Iris pigment epithelial cell (primary cell): Measurements from ENCODE around the gene QPRT.
A peak's percentile ranks its signal among the peaks of the same experiment; 100 is the strongest.
"Not testable (repeated sequence)": the region's sequence is repeated elsewhere in the genome, so short reads cannot be mapped to it uniquely, and the experiment has no call there.

Source experiments
- DNase-seq: peaks from one replicate; pipeline ENCODE4 v3.0.0-alpha.2; 2011; ENCODE audit warnings: low read depth

Gene QPRT

DNA sequence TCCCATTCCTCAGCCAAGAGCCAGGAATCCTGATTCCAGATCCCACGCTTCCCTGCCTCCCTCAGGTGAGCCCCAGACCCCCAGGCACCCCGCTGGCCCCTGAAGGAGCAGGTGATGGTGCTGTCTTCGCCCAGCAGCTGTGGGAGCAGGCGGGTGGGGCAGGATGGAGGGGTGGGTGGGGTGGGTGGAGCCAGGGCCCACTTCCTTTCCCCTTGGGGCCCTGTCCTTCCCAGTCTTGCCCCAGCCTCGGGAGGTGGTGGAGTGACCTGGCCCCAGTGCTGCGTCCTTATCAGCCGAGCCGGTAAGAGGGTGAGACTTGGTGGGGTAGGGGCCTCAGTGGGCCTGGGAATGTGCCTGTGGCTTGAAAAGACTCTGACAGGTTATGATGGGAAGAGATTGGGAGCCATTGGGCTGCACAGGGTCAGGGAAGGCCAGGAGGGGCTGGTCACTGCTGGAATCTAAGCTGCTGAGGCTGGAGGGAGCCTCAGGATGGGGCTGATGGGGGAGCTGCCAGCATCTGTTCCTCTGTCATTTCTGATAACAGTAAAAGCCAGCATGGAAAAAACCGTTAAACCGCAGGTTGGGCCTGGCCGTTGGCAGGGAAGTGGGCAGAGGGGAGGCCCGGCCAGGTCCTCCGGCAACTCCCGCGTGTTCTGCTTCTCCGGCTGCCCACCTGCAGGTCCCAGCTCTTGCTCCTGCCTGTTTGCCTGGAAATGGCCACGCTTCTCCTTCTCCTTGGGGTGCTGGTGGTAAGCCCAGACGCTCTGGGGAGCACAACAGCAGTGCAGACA lies 15.8 kb upstream of the QPRT start, which contains the start of gene SPN:
Gene SPN (plus strand): TSS at position 232 of the 791 bp plus-strand sequence. CDS start 482 bp downstream, at position 714.
- no peak for DNase-seq

DNA sequence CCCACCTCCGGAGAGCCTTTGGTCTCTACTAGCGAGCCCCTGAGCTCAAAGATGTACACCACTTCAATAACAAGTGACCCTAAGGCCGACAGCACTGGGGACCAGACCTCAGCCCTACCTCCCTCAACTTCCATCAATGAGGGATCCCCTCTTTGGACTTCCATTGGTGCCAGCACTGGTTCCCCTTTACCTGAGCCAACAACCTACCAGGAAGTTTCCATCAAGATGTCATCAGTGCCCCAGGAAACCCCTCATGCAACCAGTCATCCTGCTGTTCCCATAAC lies 15.2 kb upstream of the QPRT start:
- no peak for DNase-seq

DNA sequence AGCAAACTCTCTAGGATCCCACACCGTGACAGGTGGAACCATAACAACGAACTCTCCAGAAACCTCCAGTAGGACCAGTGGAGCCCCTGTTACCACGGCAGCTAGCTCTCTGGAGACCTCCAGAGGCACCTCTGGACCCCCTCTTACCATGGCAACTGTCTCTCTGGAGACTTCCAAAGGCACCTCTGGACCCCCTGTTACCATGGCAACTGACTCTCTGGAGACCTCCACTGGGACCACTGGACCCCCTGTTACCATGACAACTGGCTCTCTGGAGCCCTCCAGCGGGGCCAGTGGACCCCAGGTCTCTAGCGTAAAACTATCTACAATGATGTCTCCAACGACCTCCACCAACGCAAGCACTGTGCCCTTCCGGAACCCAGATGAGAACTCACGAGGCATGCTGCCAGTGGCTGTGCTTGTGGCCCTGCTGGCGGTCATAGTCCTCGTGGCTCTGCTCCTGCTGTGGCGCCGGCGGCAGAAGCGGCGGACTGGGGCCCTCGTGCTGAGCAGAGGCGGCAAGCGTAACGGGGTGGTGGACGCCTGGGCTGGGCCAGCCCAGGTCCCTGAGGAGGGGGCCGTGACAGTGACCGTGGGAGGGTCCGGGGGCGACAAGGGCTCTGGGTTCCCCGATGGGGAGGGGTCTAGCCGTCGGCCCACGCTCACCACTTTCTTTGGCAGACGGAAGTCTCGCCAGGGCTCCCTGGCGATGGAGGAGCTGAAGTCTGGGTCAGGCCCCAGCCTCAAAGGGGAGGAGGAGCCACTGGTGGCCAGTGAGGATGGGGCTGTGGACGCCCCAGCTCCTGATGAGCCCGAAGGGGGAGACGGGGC lies 14.7 kb upstream of the QPRT start:
- no peak for DNase-seq

DNA sequence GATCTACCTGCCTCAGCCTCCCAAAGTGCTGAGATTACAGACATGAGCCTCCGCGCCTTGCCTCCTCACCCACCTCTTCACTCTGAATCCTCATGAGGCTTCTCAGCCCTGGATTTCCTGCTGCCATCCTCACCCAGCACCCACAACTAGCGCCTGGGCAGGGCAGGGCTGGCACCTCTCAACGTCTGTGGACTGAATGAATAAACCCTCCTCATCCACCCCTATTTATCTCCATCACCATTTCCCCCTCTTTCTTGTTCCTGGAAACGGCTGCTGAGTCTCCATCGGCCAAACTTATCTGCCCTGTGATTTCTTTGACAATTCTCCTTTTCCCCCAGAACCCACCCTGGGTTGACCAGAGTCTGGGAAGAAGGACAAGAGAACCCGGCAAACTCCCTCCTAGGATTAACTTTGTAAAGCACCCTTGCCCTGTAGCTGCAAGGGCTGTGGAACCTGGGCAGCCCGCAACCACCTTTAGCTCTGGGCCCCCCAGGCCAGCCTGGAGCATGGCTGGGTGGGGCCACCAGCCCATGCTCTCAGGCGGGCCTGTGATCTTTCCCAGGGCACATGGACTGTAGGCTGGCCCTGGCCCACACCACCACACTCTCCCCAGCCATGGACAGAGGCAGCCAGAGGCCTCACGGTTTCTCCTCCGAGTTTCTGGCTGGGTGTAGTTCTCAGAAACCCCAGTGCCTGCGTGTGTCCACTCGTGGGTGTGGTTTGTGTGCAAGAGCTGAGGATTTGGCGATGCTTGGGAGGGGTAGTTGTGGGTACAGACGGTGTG lies 13.5 kb upstream of the QPRT start:
- no peak for DNase-seq

DNA sequence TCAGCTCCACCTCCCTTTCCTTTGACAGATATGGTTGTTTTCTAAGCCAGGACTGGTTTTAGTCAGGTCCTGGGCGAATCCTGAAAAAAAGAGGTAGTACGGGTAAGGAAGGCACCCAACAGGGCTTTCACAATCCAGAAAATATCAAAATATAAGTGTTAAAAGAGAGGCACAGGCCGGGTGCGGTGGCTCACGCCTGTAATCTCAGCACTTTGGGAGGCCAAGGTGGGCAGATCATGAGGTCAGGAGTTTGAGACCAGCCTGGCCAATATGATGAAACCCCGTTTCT lies 11.7 kb upstream of the QPRT start:
- not testable (repeated sequence) for DNase-seq

DNA sequence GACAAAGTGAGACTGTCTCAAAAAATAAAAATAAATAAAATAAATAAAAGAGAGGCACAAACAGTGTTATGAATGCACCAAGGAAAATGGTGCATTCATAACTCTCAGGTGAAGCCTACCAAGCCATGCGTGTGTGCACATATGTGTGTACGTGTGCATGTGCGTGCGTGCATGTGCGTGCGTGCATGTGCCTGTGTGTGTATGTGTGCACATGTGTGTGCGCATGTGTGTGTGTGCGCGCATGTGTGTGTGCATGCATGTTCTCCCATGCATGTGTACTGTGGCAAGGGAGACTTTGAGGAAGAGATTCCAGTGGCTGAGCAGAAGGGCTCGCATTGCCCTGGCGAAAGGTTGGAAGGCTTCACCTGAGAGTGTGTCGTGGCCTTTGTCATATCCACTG lies 11.2 kb upstream of the QPRT start:
- DNase-seq, result no peak

DNA sequence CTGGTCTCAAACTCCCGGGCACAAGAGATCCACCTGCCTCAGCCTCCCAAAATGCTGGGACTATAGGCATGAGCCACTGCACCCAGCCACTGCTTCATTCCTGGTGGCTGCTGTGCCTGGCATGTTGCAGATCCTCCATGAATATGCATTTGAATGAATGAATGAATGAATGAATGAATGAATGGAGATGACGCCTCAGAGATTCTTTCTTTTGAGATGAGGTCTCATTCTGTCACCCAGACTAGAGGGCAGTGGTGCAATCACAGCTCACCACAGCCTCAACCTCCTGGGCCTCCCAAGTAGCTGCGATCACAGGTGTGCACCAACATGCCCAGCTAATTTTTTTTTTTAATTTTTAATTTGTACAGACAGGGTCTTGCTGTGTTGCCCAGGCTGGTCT lies 10.7 kb upstream of the QPRT start:
- DNase-seq, result no peak

DNA sequence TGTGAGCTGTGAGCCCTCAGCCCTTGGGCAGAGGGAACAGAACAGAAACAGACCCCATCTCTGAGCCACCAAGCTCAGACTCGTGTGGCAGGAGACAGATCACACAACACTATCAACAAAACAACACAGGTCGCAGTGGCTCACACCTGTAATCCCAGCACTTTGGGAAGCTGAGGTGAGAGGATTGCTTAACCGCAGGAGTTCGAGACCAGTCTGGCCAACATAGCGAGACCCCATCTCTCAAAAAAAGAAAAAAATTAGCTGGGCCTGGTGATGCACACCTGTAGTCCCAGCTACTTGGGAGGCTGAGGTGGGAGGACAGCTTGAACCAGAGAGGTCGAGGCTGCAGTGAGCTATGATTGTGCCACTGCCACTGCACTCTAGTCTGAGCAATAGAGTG lies 5.5 kb upstream of the QPRT start:
- DNase-seq, result no peak

DNA sequence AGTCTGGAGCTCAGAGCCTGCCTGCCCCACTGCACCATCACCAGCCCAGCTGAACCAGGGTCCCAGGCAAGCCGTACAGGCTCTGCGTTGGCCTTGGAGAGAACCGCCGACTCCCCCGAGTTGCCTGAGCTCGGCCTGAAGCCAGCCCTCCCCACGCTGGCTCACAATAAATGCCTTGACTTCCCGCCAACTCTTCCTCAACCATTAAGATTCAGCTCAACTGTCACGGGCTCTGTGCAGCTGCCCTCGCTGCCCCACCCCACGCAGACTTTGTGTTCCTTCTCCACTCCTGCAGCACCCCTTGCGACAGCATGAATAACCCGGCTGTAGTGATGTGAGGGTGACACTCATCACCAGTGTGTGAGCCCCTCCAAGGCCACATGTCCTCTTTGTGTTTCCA lies 4.8 kb upstream of the QPRT start:
- peak; percentile 54 for DNase-seq

DNA sequence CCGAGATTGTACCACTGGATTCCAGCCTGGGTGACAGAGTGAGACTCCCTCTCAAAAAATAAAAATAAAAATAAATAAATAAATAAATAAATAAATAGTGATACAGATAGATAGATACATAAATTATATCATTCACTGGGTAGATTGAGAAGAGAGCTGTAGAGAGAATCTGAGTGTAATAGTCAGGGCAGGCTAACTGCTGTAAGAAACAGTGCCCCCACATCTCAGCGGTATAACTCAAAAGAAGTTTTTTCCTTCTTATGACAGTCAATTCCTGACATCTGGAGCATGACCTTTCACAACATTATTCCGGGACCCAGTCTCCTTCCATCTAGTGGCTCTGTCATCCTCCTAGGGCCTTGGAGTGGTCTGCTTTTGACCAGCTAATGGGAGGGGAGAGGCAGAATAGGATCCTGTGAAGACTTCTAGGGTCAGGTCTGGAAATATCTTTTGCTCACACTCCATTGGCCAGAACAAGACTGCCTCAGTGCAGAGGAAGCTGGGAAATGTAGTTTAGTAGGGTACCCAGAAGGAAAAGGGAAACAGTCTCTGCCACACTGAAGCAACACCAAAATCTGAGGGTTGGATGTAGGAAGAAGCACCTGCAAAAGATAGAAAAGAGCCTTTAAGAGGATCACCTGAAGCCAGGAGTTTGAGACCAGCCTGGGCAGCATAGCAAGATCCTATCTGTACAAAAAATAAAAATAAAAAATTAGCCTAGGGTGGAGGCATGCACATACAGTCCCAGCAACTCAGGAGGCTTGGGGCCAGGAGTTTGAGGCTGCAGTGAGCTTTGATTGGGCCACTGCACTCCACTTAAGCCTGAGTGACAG lies 3.0 kb upstream of the QPRT start:
- DNase-seq, result peak; percentile 42

DNA sequence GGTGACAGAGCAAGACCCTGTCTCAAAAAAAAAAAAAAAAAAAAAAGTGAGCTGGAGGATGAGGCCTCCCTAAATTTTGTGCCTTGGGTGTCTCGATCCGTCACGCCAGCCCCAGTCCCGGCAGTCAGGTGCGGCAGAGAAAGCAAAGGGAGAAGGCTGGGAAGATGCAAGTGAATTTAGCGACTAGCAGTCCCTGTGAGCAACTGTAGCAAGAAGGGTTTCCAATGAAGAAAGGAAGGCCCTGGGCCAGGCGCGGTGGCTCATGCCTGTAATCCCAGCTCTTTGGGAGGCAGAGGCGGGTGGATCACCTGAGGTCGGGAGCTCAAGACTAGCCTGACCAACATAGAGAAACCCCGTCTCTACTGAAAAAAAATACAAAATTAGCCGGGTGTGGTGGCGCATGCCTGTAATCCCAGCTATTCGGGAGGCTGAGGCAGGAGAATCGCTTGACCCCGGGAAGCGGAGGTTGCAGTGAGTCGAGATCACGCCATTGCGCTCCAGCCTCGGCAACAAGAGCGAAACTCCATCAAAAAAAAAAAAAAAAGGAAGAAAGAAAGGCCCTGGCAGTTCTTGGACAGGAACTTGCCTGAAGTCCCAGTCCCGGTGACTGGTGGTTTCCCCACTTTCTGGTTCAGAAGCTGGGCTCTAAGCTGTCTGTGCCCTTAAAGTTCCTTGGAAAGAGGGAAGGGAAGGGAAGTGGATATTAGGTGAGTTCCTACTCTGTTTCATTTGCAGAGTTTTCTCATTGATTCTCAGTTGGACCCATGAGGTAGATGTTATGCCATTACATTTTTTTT lies 1.8 kb upstream of the QPRT start:
- no peak for DNase-seq

DNA sequence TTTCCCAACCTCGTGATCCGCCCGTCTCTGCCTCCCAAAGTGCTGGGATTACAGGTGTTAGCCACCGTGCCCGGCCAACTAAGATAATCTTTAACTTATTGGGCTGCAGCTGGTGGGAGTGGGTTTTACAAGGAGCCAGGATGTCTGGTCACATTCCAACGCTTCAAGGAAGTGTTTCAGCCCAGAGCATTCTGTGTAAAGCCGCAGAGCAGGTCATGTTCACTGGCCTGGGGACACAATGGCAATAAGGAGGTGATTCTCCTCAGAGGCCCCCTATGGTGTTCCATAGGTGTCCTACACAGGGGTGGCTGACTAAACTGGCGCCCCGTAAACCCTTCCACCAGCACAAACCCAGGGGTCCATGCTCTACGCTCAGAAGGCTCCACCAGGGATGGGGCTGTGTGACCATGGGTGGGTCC lies 1.2 kb downstream of the QPRT start:
- no peak for DNase-seq

DNA sequence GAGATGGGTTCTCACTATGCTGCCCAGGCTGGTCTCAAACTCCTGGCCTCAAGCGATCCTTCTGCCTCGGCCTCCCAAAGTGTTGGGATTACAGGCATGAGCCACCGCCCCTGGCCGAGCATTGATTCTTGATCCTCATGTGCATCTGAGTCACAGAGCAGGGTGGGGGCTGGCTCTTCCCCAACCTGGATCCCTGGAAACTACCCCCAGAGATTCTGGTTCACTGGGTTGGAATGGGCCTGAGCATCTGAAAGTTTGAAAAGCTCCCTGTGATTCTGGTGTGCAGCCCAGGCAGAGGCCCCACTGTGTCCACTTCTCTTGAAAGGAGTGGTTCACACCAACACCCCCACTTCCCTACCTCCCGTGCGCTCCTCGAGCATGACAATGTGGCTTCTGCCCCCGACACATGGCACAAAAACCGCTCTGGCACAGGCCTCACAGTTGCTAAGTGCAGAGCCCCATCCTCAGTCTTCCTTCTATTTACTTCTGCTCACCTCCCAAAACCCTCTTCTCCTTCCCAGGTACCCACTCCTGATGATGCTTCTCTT lies 4.6 kb downstream of the QPRT start:
- no peak for DNase-seq

DNA sequence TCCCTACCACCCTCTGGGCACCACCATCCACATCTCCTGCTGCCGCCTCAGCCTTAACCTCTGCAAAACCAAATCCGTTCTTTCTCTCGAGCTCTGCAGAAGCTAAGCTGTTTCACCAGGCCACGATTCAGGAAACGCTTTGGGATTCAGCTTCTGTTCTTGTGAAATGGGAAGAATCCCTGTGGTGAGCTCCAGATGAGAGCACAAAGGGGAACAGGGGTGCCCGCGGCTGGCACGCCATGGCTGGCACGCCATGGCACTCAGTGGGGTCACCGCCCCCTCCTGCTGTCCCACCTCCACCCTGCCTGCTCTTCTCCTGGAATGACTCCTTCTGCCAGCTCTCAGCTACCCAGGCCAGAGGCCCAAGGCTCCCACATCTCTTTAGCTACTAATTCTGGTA lies 5.7 kb downstream of the QPRT start:
- no peak for DNase-seq

DNA sequence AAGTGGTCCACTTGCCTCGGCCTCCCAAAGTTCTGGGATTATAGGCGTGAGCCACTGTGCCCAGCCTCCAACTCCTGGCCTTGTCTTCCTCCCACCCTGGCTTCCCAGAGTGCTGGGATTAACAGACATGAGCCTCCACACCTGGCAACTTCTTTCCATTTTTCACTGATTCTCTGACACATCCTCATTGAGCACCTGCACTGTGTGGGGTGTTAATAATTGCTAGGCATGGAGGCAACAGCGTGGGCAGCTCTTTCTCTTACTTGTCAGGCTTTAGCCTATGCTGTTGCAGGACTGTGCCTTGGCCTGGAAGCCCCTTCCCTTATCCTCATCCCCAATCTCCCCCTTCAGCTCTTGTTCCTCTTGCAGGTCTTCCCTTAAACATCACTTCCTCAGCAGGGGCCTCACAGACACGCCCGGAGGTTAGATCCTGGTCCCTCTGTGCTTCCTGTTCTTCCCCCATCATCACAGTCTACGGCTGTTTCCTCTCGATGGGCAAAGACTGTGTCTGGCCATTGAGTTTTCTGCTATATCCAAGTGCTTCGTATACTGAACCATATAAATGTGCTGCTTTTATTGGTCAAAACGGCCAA lies 7.9 kb downstream of the QPRT start:
- DNase-seq, result no peak

DNA sequence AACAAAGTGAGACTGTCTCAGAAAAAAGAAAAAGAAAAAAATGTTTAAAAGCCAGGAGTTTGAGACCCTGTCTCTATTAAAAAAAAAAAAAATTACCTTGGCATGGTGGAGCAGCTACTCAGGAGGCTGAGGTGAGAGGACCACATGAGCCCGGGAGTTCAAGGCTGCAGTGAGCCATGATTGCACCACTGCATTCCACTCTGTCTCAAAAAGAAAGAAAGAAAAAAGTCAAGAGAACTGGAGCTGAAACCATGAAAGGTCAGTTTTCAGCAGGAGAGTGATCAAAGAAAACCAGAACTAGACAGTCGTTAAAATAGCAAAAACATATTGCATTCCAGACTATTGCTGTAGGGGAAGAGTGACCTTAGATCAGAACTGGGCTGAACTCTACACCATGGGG lies 8.8 kb downstream of the QPRT start:
- DNase-seq, result peak; percentile 13

DNA sequence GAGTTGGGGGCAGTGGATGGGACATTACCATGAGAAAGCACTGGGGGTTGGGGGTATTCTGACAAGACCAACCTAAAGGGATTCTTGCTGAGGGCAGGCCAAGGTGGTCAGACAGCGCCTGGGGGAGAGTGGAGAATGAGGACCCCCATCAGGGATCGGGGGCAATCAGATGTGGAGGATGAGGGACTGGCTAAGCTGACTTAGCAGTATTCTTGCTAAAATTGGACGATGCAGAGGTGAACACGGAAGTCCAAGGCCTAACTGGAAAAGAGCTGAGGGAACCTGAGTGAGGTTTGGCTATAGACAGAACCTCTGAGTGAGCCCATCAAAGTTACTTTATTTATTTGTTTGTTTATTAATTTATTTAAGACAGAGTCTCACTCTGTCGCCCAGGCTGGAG lies 9.2 kb downstream of the QPRT start:
- no peak for DNase-seq

DNA sequence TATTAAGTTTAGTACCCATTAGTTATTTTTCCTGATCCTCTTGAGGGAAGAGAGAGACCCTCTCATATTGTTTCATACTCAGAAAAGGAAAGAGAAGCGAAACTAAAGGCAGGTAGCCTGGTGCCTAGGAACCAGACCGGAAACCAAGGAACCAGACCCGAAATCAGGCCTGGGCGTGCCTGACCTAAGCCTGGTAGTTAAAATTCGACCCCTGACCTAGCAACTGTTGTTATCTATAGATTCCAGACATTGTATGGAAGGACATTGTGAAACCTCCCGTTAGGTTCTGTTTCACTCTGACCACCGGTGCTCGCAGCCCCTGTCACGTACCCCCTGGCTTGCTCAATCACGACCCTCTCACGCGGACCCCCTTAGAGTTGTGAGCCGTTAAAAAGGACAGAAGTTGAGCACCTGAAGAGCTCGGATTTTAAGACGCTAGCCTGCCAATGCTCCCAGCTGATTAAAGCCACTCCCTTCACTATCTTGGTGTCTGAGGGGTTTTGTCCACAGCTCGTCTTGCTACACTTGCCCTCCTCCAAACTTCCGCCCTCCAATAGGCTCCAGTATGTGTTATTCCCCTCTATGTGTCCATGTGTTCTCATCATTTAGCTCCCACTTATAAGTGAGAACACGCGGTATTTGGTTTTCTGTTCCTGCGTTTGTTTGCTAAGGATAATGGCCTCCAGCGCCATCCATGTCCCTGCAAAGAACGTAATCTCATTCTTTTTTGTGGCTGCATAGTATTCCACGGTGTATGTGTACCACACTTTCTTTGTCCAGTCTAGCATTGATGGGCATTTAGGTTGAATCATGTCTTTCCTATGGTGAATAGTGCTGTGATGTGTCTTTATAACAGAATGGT lies 10.7 kb downstream of the QPRT start:
- DNase-seq, result not testable (repeated sequence)

DNA sequence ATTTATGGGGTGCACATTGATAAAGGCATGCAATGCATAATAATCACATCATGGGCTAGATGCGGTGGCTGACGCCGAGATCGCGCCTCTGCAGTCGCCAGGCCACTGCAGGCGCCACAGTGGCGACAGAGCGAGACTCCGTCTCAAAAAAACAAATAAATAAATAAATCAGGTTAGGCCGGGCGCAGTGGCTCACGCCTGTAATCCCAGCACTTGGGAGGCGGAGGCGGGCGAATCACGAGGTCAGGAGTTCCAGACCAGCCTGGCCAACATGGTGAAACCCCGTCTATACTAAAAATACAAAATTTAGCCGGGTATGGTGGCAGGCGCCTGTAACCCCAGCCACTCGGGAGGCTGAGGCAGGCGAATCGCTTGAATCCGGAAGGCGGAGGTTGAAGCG lies 13.6 kb downstream of the QPRT start:
- not testable (repeated sequence) for DNase-seq
